ENCODE data around the gene RNF169.
"Not testable (repeated sequence)": the region's sequence is repeated elsewhere in the genome, so short reads cannot be mapped to it uniquely, and the experiment has no call there.

Gene RNF169

DNA sequence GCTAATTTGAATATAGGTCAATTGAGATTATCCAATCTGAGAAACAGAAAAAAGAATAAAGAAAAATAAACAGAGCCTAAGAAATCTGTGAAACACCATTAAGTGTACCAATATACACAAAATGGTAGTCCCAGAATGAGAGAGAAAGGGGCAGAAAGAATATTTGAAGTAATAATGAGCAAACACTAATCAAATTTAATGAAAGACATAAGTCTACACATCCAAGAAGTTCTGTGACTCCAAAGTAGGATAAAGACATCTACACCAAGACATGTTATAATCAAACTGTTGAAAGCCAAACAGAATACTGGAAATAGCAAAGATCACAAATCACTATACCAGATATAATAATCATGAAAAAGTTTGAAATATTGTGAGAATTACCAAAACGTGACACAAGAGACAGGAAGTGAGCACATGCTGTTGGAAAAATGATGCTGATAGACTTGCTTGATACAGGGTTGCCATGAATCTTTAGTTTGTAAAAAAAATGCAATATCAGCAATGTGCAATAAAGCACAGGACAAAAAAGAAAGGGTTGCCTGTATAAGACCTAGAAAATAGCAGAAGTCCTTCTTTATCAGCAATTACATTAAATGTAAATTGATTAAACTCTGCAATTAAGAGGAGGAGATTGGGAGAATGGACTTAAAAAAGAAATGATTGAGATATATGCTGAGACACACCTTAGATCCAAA is 75.8 kb downstream of the RNF169 start:
- DNase-seq (ENCODE audit: low read depth in 2 of 2): no peak

DNA sequence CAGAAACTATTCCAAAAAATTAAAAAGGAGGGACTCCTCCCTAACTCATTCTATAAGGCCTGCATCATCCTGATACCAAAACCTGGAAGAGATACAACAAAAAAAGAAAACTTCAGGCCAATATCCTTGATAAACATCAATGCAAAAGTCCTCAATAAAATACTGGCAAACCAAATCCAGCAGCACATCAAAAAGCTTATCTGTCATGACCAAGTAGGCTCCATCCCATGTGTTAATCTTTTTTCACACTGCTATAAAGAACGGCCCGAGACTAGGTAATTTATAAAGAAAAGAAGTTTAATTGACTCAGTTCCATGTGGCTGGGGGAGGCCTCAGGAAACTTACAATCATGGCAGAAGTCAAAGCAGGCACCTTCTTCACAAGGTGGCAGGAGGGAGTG is 76.9 kb downstream of the RNF169 start:
- DNase-seq (ENCODE audit: low read depth in 2 of 2): not testable (repeated sequence)

DNA sequence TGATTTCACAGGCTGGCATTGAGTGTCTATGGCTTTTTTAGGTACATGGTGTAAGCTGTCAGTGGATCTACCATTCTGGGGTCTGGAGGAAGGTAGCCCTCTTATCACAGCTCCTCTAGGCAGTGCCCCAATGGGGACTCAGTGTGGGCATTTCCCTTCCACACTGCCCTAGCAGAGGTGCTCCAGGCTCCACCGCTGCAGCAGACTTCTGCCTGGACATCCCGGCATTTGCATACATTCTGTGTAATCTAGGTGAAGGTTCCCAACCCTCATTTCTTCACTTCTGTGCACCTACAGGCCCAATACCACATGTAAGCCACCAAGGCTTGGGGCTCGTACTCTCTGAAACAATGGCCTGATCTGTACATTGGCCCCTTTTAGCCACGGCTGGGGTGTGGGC is 78.3 kb downstream of the RNF169 start:
- no peak for DNase-seq (ENCODE audit: low read depth in 2 of 2)

DNA sequence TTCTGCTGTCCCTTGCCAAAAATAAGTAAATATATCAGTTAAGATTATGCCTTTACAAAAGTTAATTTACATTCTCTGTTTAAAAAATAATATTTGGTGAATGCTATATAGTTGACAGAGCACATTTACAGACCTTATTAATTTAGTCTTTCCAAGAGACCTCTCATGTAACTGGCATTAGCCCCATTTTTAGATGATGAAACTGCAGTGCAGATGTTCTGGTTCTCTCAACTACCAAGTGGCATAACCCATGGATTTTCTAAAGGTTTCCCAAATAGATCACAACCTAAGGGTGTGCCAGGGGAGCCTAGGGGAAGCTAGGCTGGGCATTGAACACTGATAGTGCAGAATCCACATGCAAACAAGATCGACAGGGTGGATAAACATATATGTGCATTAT is 88.5 kb downstream of the RNF169 start:
- DNase-seq (ENCODE audit: low read depth in 2 of 2): no peak

DNA sequence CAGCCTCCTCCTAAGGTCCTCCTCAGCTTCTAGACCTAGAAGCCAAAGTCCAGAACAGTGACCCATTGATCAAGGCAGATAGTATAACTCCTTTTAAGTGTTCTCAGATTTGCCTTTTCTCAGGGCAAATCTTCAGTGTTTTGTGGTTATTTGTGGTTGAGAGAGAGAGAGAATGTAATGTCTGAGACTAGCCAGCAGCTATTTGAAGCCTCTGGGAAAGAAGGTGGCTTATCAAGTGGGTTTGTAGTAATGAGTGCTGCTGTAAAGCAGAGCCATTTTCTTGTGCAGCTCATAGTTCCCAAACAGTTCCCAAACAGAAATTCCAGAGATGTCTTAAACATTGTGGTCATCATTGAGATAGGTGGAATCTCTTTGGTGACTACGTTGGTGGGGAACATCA is 89.5 kb downstream of the RNF169 start:
- no peak for DNase-seq (ENCODE audit: low read depth in 2 of 2)

DNA sequence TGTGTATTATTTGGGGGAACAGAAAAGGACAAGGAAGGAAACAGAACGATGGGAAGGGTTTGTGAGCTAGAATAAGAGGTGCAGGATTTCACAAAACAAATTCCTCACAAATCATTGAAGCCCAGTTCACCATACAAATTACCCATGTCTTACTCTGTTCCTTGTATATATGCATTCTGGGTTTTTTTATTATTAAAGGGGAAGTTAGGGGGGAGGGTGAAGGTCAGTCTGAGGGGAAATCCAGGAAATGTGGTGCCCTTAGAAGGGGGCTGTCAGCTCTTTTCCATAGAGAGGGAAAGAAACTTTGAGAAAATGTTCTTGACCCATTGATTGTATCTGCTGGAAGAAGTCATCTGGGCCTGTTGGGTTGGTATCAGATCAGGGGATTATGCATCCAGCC is 90.8 kb downstream of the RNF169 start:
- no peak for DNase-seq (ENCODE audit: low read depth in 2 of 2)

DNA sequence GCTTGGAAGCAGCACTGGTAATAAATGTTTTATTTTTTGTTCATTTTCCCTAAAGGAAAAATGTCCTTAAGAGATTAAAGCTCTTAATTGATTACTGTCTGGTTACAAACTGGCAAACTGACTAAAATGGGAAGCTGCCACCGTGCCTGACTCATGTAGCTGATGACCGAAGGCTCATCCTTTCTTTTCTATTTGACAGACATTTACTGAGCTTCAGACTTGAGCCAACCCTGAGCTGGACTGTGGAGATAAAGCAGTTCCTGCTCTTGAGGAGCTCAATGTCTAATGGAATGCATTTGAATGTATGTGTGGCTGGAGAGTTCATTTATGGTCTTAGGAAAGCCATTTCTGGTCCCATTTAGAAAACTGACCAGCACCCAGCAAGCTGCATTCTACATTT is 91.3 kb downstream of the RNF169 start:
- no peak for DNase-seq (ENCODE audit: low read depth in 2 of 2)

DNA sequence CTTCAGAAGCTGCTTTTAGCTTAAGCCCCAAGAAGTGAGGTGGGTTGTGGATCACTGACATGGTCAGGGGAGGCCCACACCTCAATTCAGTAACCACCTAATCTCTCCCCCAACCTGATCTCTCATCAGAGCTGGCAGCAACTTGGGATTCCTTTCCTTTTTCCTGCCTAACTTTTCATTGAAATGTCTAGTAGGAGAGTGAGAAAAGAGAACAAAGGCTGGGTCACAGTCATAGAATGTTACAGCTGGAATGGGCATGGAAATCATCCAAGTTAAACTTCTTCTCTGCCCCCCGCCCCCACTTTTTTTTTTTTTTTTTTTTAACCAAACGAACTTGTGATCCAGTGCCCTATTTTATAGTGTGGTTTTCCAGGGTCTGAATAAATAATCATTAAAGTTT is 91.8 kb downstream of the RNF169 start:
- DNase-seq (ENCODE audit: low read depth in 2 of 2): no peak

DNA sequence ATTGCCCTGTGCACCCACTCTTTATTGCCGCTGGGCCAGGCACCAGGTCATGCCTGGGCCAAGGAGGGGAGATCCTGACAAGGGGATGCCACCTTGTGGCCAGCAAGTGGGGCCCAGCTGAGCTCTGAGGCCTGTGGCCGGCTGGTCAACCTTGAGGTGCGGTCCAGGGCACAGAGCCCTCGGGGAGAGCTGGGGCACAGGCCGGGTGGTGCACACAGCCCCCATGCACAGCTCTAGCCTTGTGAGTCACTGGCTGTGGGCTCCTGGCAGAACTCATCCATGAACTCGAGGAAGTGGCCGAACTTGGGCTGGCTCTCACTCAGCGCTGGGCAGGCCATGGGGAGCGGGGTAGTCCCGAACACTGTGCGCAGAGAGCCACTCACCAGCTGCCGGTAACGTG is 94.3 kb downstream of the RNF169 start:
- no peak for DNase-seq (ENCODE audit: low read depth in 2 of 2)

DNA sequence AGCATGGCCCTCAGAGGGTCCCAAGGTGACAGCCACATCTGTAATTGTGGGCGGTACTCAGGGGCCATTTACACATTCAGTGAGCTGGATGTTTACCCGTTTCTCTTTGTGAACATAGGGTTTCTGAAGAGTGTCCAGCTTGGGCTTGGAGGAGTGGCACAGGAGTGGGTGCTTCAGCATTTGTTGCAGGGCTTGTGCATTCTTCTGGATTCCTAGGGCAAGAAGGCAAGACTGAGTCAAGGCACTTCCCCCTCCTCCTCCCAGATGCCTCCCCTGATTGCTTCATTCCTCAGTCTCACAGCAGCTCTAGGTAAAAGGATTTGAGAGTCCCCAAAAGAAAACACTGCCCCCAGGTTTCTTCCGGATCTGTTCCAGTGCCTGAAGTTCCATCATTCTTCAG is 95.4 kb downstream of the RNF169 start:
- no peak for DNase-seq (ENCODE audit: low read depth in 2 of 2)

DNA sequence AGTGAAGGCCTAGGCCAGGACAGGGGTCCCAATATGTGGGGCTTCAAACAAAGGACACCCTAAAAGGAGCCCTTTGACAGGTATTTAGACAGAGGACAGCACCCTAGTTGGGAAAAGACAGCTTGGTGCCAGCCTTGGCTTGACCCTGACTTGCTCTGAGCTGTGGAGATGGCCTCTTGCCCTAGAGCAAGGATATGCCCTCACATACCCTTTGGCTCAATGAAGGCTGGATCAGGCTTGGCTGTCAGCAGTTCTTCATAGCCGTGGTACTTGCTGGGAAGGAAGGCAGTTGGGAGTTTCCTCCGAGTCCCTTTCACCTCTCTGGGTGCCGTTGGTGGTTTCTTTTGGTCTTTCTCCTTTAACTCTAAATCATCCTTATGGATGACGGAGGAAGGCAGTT is 96.2 kb downstream of the RNF169 start:
- no peak for DNase-seq (ENCODE audit: low read depth in 2 of 2)

DNA sequence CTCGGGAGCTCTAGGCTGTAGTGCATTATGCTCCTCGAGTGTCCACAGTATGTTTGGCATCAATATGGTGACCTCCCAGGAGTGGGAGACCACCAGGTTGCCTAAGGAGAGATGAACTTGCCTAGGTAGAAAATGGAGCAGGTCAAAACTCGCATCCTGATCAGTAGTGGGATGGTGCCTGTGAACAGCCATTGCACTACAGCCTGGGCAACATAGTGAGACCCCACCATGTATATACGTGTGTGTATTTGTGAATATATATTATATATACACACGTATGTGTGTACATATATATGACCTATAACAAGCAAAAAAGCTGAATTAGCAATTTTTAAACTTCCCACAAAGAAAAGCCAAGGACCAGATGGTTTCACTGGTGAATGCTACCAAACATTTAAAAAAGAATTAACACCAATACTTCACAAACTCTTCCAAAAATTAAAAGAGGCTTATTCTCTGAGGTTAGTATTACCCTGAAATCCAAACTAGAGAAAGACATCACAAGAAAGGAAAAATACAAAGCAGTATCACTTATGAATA is 97.4 kb downstream of the RNF169 start:
- no peak for DNase-seq (ENCODE audit: low read depth in 2 of 2)

DNA sequence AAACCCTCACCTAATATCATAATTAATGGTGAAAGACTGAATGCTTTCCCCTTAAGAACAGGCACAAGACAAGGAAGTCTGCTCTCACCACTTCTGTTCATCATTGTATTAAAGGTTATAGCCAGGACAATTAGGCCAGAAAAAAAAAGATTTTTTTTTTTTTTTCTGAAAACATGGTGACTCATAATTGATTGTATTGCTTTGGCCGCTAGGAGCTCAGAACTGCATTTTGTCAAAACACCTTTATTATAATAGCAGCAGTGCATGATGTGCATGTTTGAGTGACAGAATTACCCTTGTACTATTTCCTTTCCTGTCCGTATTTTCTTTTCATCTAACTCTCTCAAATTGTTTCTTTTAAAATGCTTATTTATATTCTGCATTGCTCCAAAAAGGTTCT is 98.1 kb downstream of the RNF169 start:
- no peak for DNase-seq (ENCODE audit: low read depth in 2 of 2)

DNA sequence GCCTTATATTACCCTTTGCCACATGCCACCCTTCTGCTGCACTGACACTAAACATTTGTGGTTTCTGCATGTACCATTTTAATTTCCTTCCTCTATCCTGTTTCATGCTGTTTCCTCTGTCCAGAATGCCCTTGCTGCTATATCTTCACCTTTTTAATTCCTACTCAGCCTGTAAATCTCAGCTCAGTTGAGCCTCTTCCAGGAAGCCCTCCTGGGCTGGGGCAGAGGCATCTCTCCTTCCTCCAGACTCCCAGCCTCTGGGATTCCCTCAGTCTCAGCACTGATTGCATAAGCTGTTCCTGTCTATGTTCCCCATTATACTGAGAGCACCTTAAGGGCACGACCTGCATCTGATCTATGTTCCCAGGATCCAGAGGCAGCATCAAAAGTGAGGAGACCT is 98.7 kb downstream of the RNF169 start:
- no peak for DNase-seq (ENCODE audit: low read depth in 2 of 2)

DNA sequence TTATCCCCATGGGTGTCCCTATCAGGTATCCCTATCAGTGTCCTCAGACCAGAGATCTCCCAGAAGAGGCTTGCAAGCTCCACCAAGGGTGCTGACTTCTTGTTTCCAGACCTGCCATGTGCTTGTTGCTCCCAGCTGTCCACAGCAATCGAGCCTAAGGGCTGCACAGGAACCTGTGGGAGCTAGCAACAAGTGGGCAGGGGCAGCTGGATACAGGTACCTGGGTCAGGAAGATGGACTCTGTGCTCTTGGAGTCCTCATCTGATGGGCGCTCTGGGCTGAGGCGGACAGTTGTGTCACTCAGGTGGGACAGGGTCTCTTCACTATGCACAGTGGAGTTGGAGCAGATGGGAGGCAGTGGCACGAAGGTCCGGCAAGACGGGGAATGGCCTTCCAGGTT is 99.2 kb downstream of the RNF169 start:
- no peak for DNase-seq (ENCODE audit: low read depth in 2 of 2)

DNA sequence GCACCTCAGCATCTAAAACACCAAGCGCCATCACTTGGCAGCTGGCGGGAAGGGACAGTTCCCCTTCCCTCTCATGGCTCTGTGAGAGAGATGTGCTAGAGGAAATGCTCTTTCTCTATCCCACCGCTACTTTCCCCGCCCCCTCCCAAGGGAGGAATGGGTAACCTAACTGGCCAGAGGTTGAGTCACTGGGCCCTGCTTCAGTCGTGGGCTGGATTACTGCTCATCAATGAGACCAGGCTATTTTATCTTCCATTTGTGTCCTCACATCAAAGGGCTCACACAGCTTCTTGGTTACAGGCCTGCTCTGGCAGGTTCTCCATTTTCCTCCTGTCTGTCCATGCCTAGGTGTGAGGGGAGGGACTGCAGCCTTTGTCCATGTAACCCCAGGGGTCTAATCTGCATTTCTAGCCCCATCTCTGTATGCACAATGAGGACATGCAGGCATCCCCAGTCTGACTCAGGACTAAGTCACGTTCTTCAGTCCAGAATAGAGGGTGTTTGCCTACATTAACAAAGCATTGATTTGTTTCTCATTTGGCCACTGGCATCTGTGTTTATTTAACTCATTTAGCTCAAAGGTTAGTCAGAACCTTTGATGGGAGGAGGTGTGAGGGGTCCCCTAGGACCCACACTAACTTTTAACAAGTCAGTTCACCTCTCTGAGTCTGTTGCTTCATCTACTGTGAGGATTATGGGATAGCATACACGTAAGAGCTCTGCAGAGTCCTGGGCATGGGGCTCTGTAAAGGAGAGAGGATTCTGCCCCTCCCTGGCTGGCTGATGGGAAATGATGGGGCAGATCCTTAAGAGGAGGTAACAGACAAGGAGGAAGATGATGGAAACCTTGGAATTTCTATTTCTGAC is 101.1 kb downstream of the RNF169 start:
- DNase-seq (ENCODE audit: low read depth in 2 of 2): no peak

DNA sequence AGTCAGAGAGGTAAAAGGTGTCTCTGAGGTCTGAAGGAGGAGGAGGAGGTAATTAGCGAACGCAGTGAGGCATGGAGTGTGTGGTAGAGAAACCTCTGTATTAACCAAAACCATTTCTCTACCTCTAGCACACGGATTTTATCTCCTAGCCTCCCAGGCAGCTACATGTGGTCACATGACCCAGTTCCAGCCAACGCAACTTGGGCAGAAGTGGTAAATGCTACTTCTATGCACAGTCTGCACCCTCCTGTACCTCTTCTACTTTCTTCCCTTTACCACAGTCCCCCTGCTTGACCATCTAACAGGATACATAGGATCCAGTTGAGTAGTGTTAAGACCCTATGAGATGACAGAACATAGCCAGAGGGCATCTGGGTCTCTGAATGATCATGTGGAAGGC is 104.6 kb downstream of the RNF169 start:
- DNase-seq (ENCODE audit: low read depth in 2 of 2): no peak

DNA sequence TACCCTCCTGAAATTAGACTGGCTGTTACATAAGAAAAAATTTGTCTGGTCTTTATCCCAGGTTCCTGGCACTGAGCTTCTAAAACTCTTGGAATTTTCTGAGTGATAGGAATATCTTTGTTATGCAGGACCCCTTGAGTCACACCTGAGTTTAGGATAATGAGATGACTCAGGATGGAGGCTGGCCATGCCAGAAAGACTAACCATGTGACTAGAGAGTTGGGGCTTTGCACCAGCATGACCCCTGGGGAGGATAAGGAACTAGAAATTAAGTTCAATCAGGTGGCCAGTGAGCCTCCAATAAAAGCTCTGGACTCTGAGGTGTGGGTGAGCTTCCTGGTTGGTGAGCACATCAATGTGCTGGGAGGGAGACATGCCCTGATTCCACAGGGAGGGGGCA is 112.1 kb downstream of the RNF169 start:
- no peak for DNase-seq (ENCODE audit: low read depth in 2 of 2)

DNA sequence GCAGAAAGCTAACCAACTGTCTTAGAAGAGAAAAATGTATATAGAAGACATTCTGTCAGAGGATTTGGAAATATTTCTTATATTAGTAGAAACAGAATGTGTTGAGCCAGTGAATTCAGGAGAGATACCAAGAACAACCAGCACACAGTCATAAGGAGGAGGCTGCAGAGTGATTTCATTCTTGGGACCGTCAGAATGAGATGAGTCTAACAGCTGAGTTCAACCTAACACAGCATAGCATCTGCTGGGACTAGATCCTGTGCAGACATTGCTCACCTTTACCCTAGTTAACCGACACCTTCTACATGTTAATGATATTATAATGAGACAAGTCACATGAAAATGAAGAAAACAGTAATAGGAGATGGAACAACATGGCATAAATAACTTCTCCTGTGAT is 114.8 kb downstream of the RNF169 start:
- DNase-seq (ENCODE audit: low read depth in 2 of 2): no peak

DNA sequence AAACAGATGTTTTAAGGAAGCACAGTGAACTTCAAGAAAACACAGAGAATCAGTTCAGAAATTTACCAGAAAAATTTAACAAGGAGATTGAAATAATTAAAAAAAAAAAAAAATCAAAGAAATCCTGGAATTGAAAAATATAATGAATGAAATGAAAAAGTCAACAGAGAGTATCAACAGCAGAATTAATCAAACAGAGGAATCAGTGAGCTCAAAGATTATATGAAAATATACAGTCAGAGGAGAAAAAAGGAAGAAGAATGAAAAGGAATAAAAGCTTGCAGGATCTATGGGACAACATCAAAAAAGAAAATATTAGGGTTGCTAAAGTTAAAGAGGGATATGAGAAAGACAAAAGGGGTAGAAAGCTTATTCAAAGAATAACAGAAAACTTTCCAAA is 117.9 kb downstream of the RNF169 start:
- DNase-seq (ENCODE audit: low read depth in 2 of 2): no peak

DNA sequence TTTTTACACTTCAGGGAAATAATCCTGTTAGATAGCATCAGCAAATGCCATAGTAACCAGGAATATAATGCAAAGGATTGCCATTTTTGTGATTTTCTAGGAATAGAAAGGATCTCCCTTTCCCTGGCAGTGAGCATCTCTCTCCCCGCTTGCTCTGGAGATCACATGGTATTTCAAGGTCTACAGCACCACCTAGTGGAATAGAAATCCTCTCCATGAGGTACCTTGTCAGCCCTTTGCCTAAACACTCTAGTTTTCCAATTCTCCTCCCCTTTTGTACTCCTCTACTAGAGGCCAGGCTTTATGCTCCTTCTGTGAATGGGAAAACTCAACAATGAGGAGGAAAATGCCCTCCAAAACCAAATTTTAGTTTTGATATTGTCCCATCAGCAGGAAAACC is 121.8 kb downstream of the RNF169 start:
- DNase-seq (ENCODE audit: low read depth in 2 of 2): no peak

DNA sequence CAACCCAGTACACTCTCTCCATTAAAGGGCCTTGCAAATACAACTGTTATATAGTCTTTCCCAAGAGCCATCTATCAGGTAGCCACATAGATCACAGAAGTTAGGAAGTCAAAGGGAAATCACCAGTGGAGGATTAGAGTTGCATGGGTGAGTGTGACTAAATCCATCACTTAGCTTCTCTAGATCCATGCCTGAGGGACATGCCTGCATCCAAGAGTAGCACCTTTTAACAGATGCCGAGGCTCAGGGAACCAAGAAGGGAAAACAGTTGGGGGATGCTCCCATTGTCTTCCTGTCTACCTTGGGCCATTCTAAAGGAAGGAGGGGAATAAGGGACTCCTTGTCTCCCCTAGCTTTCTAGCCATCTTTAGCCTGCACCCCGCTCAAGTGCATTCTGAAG is 122.4 kb downstream of the RNF169 start:
- DNase-seq (ENCODE audit: low read depth in 2 of 2): no peak

DNA sequence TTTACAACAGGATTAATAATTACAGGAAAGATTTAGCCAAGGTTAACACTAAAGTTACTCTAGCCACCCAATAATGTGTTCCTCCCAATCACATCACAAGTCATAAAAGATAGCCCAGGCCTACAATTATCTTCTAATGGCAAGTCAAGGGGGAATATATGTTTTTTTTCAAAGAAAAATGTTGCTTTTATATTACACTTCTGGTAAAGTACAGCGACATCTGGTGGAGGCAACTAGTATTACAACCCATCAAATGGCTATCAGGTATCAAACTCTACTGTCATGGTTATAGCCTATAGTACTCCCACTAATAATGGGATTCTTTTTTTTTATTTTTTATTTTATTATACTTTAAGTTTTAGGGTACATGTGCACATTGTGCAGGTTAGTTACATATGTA is 128.5 kb downstream of the RNF169 start:
- DNase-seq (ENCODE audit: low read depth in 2 of 2): no peak
